ENCODE measurements around the gene CMTM8.

CMTM8 gene

GRCh38 chr3:32256206-32256605, 17.7 kb downstream of the CMTM8 start:
- no peak overlapping the region for H3K4me3 ChIP-seq (IDR thresholded peaks at IDR 0.05; ENCODE audit: insufficient read depth, low read depth, low read length)
- no peak overlapping the region for H3K9ac ChIP-seq
- H3K4me2 ChIP-seq = no peak overlapping the region
- H3K36me3 ChIP-seq (ENCODE audit: insufficient read depth) = no peaks in the 10 kb centered on the region
- no peak overlapping the region for H3K27ac ChIP-seq
- no peaks in the 10 kb centered on the region for H3K27me3 ChIP-seq (ENCODE audit: insufficient read depth, low read depth)
- H3K4me1 ChIP-seq (ENCODE audit: low read depth, poor library complexity, severe bottlenecking) = no peaks in the 10 kb centered on the region
- no peak overlapping the region for H2AFZ ChIP-seq (ENCODE audit: low read depth)
- no peaks in the 10 kb centered on the region for H4K20me1 ChIP-seq (ENCODE audit: insufficient read depth)
- H3K79me2 ChIP-seq (ENCODE audit: insufficient read depth, low read depth) = no peaks in the 10 kb centered on the region
- TF ChIP-seq CTCF (conservative IDR thresholded peaks at IDR 0.05; ENCODE audit: low read depth, low read length) = no peak

- no peak for TF ChIP-seq CTCF (conservative IDR thresholded peaks at IDR 0.05; ENCODE audit: low read depth, low read length)
- Histone ChIP-seq H3K9ac (no peak overlapping the region), H3K79me2 (ENCODE audit: insufficient read depth, low read depth) (no peaks in the 10 kb centered on the region), H3K36me3 (ENCODE audit: insufficient read depth) (no peaks in the 10 kb centered on the region), H3K27me3 (ENCODE audit: insufficient read depth, low read depth) (no peaks in the 10 kb centered on the region), H3K4me1 (ENCODE audit: low read depth, poor library complexity, severe bottlenecking) (no peaks in the 10 kb centered on the region), H3K4me3 (IDR thresholded peaks at IDR 0.05; ENCODE audit: insufficient read depth, low read depth, low read length) (no peak overlapping the region), H4K20me1 (ENCODE audit: insufficient read depth) (no peaks in the 10 kb centered on the region), H3K4me2 (no peak overlapping the region), H3K27ac (no peak overlapping the region), H2AFZ (ENCODE audit: low read depth) (no peak overlapping the region)
Observed at GRCh38 chr3:32257042-32257441, 18.6 kb downstream of the CMTM8 start.

GRCh38 chr3:32257641-32258438, 19.4 kb downstream of the CMTM8 start:
- TF ChIP-seq CTCF (conservative IDR thresholded peaks at IDR 0.05; ENCODE audit: low read depth, low read length) = no peak
- Histone ChIP-seq H3K4me3 (IDR thresholded peaks at IDR 0.05; ENCODE audit: insufficient read depth, low read depth, low read length) (no peak overlapping the region), H3K9ac (no peak overlapping the region), H3K79me2 (ENCODE audit: insufficient read depth, low read depth) (no peaks in the 10 kb centered on the region), H3K27me3 (ENCODE audit: insufficient read depth, low read depth) (no peaks in the 10 kb centered on the region), H3K4me1 (ENCODE audit: low read depth, poor library complexity, severe bottlenecking) (no peaks in the 10 kb centered on the region), H2AFZ (ENCODE audit: low read depth) (no peak overlapping the region), H4K20me1 (ENCODE audit: insufficient read depth) (no peaks in the 10 kb centered on the region), H3K36me3 (ENCODE audit: insufficient read depth) (no peaks in the 10 kb centered on the region), H3K4me2 (no peak overlapping the region), H3K27ac (no peak overlapping the region)

- H3K4me3 ChIP-seq (IDR thresholded peaks at IDR 0.05; ENCODE audit: insufficient read depth, low read depth, low read length) = no peak overlapping the region
- H3K4me1 ChIP-seq (ENCODE audit: low read depth, poor library complexity, severe bottlenecking) = no peaks in the 10 kb centered on the region
- H2AFZ ChIP-seq (ENCODE audit: low read depth) = no peak overlapping the region
- TF ChIP-seq CTCF (conservative IDR thresholded peaks at IDR 0.05; ENCODE audit: low read depth, low read length) = no peak
- H4K20me1 ChIP-seq (ENCODE audit: insufficient read depth) = no peaks in the 10 kb centered on the region
- no peaks in the 10 kb centered on the region for H3K36me3 ChIP-seq (ENCODE audit: insufficient read depth)
- H3K79me2 ChIP-seq (ENCODE audit: insufficient read depth, low read depth) = no peaks in the 10 kb centered on the region
- no peaks in the 10 kb centered on the region for H3K27me3 ChIP-seq (ENCODE audit: insufficient read depth, low read depth)
- no peak overlapping the region for H3K9ac ChIP-seq
- no peak overlapping the region for H3K27ac ChIP-seq
- H3K4me2 ChIP-seq = no peak overlapping the region
Observed at GRCh38 chr3:32258869-32259268, 20.4 kb downstream of the CMTM8 start.

Measured in KMS-11 (cell line).